Measurements from ENCODE around the gene INPP5E.
"Not testable (repeated sequence)": the region's sequence is repeated elsewhere in the genome, so short reads cannot be mapped to it uniquely, and the experiment has no call there.

The INPP5E gene

DNA sequence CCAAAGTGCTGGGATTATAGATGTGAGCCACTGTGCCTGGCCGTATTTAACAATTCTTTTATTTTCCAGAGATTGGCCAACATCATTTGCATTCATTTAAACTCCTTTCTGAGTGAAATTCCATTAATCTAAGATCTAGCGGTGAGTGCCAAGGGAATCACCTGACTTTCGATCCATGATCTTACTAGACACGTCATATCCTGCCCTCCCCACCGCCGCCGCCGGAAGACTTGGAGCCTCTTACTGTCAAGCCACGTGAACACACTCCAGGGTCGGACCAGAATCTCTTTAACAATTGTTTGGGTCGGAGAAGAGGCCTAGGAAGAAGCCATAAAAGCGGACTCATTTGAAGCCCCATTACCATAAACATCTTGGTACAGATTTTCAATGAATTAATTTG, 12.9 kb downstream of the INPP5E start:
- DNase-seq: no peak

DNA sequence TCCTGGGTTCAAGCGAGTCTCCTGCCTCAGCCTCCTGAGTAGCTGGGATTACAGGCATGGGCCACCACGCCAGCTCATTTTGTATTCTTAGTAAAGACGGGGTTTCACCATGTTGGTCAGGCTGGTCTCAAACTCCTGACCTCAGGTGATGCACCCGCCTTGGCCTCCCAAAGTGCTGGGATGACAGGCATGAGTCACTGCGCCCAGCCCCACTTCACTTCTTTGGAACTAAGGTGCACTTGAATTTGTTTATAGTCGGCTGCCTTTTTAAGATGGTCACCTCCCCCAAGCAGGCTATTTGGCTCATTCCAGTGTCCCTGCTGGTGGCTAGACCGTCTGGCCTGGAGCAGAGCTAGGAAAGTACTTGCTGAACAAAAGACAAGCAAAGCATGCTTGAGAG, 14.3 kb downstream of the INPP5E start:
- not testable (repeated sequence) for DNase-seq

DNA sequence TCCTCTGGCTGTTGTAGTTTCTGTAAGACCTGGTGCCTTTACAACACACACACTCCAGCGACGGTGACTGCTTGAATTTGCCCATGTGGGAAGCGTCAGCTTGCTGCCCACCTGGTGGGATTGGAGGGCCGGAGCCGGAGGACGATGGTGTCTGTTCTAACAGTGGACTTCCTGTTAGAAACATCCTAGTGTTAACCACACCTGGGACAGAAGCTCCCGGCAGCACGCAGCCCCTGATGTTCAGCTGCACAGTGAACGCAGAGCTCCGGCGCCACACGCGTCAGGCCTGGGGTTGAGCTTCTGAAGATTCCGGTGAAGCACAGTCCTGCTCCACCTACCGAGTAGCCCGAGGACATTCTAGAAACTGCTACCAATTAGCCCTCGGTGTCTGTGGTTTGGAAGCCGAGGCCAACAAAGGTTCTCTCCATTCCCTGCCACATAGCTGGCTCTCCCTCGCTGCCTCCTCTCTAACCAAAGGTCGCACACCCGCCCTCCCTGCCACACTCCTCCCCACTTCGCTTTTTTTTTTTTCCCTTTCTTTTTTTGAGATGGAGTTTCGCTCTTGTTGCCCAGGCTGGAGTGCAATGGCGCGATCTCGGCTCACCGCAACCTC, 14.8 kb downstream of the INPP5E start:
- DNase-seq: no peak

DNA sequence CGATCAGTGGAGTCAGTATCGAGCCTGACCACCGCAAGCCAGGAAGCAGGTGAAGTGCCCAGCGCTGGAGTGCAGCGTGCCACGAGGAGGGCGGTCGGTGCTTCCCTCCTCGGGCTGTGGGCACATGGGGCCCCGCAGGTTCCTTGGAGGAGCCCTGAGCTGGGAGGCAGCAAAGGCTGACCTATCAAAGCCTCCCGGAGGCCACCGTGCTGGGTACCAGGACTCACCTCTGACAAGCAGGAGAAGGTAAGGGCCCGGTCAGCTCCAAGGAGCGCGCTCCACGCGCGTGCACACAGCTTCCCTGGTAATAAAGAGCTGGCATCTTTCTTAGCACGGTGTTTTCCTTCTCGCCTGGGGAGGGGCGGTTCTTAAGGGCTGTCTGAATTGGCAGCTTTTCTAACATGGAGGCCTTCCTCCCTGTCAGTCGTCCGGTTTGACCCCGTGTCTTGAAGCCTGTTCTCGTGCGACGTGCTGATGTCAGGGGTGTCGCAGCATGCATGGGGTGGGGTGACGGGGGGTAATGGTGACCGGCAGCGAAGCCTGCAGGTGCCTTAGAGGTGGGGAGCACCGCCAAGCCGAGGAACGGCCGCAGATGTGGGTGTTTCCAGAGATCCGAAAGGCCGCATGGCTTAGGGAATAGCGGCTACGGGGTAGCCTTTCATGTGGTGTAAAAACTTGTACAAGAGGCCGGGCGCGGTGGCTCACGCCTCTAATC, 16.1 kb downstream of the INPP5E start:
- no peak for DNase-seq

DNA sequence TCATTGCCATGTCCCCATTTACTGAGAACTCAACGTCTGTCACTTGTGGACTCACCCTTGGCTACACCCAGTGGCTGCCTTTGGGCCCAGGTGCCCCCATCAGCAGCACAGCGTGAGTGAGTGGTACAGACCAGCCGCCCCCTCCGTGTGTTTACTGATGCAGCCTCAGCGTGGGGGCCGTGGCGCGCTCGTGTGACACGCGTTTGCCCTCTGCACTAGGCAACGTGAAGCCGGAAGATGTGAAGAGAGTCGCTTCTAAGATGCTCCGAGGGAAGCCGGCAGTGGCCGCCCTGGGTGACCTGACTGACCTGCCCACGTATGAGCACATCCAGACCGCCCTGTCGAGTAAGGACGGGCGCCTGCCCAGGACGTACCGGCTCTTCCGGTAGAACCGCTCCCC, 16.8 kb downstream of the INPP5E start:
- no peak for DNase-seq

DNA sequence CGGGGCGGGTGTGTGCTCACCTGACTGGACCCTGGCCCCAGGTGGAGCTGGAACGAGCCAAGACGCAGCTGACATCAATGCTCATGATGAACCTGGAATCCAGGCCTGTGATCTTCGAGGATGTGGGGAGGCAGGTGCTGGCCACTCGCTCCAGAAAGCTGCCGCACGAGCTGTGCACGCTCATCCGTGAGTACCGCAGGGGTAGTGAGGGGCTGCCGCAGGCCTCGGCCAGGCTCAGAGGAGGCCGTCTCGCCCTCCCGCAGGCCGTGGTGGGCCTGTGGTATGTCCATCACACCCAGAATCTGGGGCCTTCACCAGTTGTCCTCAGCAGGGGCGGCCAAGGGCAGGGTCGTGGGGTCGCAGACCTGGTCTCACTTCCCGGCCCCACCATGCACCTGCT, 17.9 kb downstream of the INPP5E start:
- no peak for DNase-seq

DNA sequence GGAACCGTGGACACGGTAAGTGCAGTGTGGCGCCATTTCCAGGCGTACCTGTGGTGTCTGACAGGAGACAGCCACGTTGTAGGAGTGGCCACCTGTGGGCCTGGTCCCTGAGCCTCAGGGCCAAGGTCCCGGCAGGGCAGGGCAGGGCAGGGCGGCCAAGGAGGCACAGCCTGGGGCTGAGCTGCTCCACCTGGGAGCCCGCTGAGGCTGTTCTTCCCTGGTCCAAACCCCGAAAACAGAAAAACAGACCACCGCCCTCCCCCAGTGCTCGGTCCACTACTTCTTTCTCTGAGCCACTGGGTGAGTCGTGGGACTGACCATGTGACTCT, 20.6 kb downstream of the INPP5E start:
- no peak for DNase-seq

DNA sequence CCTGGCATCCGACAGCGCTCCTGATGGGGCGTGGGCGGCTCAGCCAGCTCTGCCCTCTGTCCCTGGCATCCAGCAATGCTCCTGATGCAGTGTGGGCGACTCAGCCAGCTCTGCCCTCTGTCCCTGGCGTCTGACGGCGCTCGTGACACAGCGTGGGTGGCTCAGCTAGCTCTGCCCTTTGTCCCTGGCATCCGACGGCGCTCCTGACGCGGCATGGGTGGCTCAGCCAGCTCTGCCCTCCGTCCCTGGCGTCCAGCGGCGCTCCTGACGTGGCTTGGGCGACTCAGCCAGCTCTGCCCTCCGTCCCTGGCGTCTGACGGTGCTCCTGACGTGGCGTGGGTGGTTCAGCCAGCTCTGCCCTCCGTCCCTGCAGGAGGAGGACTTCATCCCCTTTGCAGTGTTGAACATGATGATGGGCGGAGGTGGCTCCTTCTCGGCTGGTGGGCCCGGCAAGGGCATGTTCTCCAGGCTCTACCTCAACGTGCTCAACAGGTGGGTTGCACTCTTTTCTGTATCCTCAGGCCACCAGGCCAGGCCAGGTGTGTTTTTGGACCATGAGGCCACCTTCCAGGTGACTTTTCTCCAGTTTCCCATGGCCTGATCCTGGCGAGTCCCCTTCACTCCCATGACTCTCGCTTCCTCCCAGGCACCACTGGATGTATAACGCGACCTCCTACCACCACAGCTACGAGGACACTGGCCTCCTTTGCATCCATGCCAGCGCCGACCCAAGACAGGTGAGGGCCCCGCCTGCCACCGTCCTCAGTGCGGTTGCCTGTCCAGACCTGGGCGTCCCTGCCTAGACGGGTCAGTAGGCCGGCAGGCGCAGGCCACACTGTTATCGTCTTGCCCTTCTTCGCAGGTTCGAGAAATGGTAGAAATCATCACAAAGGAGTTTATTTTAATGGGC, 21.2 kb downstream of the INPP5E start:
- DNase-seq: no peak

DNA sequence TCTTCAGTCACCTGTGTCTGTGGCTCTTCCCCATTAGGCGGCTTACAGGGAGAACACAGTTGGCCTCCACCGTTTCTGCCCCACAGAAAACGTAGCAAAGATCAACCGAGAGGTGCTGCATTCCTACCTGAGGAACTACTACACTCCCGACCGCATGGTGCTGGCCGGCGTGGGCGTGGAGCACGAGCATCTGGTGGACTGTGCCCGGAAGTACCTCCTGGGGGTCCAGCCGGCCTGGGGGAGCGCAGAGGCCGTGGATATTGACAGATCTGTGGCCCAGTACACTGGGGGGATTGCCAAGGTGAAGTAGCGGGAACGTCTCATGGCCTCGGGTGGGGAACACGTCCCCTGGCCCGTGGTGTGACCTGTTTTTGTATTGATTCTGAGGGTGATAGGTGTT, 22.7 kb downstream of the INPP5E start:
- DNase-seq: no peak

DNA sequence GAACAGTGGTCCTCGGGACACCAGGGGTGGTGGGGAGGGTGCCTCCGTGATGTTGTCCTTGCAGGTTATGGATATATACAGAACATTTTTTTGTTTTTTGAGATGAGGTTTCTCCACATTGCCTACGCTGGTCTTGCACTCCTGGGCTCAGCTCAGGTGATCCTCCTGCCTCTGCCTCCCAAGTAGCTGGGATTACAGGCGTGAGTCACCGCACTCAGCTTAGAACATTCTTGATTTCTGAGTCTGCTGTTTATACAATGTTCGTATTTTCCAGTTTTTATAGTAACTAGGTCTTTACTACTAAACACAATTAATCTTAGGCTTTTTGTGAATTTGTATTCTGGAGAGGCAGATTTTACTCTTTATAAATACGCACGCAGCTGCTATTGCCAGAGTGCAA, 23.2 kb downstream of the INPP5E start:
- DNase-seq: no peak

DNA sequence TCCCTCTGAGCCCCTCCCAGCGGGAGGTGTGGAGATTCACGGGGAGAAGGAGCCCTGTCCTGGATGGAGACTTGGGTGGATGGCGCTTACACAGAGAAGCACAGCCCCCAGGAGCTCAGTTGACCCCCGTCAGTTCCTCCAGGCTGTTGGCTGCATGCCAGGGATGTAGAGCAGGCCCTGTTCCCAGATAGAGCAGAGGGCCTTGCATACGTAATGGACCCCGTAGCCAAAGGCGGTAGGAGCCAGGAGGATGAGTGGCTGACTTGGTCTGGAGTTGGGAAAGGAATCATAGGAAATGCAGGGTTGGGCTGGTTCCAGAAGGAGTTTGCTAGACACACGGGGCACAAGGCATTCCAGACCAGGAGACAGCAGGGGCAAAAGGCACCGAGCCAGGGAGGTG, 26.7 kb downstream of the INPP5E start:
- no peak for DNase-seq

DNA sequence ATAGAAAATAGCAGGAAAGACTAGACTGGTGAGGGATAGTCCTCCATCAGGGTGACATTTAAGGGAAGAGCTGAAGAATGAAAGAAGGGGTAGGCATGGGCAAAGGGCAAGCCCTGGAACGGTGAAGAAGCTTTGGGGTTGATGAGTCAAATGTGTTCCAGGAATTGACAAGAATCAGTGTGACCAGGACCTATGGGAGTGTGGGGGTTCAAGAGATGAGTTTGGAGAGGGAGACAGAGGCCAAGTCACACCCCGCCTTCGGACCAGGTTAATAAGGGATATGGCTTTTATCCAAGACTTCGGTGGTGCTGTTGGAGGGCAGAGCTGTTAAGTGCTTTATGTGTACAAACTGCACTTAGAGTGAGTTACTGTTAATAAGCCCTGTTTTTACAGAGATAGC, 28.3 kb downstream of the INPP5E start:
- no peak for DNase-seq

DNA sequence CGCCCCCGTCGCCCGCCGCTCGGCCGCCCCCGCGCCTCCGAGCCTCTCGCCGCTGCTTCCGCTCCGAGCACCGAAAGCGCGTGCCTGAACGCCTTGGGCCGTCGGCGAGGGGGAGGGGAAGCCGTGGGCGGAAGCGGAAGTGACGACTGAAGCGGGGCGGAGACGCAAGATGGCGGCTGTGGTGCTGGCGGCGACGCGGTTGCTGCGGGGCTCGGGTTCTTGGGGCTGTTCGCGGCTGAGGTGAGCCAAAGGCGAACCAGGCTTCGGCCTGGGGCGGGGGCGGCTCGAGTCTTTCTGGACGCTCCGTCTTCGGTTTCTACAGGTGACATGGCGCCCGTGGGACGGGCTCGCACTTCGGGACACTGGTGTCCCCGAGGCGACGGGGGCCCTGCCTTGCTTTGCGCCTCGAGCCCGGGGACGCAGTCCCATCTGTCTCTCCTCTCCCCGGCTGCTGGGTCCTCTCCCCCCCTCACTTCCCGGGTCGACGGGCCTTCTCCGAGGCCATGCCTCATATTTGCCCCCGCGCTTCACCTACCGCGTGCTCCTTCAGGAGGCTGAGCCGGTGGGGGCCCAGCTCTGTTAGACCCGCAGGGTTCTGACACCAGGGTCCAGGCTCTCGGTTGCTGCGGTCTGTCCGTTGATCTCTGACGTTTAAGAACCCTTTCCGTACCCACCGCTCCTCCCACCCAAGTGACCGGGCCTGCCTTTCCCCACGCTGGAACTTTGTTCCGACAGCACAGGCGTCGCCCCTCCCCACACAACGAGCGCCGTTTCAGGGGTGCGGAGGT, 29.0 kb downstream of the INPP5E start, which contains the start of the genes ENTR1 and PMPCA:
ENTR1 (minus strand) TSS at position 115 of the 788 bp plus-strand sequence. CDS start 217 bp downstream, outside the sequence.
PMPCA (plus strand) TSS at position 159 of the 788 bp plus-strand sequence; CDS start at position 170, 11 bp downstream.
- DNase-seq: peak; percentile 91 to 95

DNA sequence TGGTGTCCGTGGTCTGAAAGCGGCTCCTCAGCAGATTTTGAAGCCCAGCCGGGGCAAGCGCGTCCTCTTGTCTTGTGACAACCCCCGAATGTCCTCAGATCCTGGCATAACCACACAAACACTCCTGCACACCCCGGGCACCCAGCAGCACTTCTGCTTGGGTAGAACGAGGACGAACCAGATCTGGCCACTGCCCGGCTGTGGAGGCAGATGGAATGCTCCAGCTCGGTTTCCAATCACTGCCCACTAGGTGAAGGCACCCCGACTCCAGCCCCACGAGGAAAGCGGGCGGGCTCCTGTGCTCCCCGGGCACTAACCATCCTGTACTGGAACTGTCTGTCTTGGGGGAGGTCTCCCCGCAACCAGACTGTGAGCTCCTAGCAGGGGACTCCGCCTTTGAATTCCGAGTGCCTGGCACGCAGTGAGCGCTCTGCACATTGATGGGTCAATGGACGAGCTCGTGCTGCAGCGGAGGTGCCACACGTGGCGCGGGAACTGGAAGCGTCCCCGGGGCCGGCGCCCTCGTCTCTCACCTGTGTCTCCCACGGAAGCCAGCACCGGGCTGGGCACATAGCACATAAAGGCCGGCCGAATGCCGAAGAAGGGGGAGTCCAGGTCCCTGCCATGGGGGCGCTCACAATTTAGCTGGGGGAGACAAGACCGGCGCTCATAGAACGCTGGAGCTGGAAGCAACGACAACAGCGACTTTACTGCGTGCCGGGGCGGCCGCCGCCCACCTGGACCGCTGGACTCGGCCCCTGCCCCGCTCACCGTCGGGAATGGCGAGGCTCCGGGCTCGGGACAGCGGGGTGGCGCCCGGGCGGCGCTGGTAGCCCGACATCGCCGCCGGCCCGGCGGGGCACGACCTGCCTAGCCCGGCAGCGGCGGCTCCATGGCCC, 29.8 kb downstream of the INPP5E start:
- DNase-seq: peak in 1 of 2 donors; percentile 39

DNA sequence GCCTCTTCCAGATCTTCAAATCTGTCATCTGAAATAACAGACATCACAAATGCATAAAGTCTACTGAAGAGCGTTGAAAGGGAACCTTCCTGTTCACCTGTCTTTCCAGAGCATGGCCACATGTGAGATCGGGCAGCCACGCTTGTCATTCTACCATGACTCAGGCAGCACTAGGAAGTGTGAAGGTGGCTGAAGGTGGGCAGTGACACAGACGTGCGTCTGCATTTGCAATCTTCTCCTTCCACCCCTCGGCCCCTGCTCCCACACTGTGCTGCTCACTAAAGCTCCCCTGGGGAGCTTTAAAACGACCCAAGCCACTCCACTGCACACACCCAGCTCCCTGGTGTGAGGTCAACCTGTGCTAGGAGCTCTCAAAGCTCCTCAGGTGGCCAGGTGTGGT, 31.7 kb downstream of the INPP5E start:
- no peak for DNase-seq

DNA sequence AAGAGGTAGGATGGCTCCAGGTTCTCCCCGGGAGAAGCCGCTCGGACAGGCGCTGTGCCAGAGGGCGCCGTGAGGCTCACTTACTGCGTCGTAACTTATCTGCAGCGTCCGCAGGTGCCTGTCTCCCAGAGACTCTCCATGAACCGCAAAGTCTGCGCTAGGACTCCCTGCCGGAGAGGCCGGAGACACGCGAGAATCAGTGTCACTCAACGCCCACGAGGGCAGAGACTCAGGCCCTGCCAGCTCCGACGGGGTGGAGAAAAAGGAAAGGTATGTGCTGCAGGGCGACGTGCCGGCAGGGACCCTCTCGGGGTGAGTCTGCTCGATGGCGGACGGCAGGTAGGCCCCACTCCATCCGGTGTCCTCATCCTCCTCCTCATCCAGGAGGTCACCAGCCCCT, 32.6 kb downstream of the INPP5E start:
- DNase-seq: not testable (repeated sequence)

DNA sequence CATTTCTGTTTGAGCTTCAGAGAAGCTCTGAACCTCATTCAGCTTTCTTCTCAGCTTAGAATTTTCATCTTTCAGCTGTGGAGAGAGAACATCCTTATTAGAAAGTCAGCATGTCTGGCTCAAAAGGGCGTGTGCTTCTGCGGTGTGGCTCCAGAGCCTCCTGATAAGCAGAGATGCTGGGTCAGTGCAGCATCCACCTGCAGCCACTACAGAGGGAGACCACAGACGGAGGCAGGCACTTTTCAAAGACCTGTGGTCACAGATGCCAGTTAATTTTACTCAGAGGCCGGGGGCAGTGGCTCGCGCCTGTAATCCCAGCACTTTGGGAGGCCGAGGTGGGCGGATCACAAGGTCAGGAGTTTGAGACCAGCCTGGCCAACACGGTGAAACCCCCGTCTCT, 33.7 kb downstream of the INPP5E start:
- not testable (repeated sequence) for DNase-seq

DNA sequence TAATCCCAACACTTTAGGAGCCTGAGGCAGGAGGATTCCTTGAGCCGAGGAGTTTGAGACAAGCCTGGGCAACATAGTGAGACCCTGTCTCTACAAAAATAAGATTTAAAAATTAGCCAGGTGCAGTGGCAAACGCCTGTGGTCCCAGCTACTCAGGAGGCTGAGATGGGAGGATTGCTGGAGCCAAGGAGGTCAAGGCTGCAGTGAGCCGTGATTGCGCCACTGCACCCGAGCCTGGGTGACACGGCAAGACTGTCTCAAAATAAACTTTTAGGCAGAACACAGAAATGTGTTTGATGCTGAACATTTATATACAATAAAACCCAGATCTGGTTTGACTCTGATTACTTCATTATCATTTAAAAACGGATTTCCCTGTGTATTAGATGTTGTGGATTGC, 34.2 kb downstream of the INPP5E start:
- no peak for DNase-seq

DNA sequence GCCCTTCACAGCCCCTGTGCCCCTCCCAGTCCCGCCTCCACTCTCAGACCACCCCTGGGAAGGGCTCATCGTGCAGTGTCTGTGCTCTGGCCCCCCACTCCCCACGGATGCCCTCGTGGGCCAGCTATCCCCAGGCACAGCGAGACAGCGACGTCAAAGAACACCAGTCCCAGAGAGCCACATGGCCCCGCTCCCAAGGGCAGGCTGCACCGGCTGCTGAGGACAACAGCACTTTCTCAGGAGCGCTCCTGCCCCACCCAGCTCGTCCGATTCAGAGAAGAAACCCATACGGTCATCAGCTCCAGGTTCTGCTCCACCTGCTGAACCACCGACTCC, 34.9 kb downstream of the INPP5E start:
- DNase-seq: no peak

DNA sequence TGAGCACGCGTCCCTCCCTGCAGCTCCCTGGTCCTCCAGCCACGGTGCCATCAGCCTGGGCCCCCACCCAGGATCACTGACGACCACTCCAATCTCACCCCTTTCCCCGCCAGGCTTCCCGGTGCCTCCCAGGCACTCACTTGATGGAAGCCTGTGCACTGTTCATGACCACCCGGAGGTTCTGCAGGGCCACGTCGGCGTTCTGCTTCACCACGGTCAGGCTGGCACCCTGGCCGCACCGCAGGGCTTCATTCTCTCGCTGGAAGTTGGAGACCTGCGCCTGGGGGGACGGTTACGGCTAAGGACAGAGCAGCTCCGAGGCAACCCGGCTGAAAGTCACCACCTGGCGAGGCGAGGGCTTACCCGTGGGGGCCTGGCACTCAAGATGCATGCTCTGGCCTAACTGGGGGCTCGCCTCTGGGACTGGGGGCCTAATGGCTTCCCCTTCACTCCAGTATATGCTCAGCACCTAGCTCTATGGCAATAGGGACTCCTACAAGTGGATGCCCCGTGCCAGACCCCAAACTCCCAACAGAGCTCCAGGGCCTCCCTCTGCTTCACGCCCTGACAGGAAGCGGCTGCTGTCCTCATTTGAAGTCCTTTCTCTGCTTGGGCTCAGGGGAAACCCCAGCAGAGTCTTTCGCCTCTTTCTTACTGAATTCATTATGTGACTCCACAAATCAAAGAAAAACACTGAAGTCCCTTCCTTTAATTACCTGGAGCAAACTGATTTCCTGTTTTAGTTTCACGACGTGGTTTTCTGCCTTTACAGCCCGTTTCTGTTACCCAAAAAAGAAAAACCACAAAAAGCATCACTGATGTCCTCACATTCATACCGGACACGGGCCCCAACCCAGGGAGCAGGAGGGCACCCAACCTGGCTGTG, 35.5 kb downstream of the INPP5E start:
- peak in 1 of 2 donors; percentile 68 for DNase-seq

DNA sequence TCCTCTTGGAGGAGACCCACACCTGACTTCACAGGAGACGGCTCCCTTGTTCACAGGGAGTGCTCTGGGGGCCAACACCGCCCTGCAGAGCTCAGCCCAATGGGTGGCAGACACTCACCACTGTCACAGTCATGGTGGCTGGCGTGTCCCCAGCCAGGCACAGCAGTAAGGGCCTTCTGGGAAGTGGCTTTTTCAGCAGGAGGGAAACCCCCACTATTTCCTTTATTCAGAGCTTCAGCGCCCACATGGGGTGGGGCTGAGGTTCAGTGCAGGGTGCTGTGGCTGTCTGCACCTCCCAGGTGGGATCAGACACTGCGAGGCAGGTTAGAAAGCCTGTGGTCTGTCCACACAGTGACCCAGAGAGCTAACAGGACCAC, 36.1 kb downstream of the INPP5E start:
- DNase-seq: peak; percentile 80 to 91
